NOMO-1 treated with dmso at 0.1 percent for 144 hours (cell line): ENCODE results near the gene LYL1.

Experiments
- DNase-seq: peaks from one replicate; lab custom pipeline; 2025; ENCODE audit not compliant: unreplicated experiment; lab: John Stamatoyannopoulos, UW

The LYL1 gene

DNA sequence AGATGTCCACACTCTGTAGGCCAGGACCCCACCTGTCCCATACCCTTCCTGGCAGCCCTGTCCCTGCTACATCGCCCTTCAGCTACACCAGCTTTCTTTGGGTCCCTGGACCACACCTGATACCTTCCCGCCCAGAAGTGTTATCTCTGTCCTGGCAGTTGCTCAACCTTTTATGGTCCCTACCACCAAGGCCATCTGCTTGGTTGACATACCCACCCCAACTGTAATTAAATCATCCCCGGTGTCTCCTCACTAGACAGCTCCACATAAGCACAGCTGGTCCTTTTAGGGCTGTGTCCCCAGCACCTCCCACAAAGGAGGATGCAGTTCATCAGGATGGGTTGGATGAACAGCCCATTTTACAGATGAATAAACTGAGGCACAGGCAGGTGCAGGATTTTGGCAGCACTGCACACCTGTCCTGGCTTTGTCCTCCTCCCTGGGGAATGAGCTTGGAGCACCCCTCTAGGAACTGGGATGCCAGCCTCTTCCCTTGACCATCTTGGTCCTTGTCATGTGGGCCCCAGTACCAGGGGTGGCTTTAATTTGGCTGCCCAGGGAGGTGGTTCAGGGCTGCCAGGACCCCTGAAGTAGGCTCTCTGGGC lies 28.3 kb upstream of the LYL1 start:
- DNase-seq: no peak

DNA sequence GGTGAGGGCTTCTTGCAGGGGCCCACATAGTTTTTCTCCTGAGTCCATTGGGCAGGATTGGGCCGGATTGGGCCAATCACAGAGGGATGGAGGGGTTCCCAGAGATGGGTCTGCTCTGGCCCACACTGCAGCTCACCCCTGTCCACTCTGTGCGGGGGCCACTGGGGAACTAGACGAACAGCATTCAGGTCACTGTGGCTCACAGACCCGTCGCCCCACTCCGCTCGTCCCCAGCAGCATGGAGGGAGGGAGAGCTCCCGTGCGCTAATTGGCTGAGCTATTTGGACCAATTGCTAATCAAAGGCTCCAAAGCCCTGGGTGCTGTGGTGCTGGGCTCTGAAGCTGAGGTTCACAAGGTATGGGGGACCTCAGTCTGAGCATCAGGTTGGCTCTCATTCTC lies 26.7 kb upstream of the LYL1 start:
- no peak for DNase-seq

DNA sequence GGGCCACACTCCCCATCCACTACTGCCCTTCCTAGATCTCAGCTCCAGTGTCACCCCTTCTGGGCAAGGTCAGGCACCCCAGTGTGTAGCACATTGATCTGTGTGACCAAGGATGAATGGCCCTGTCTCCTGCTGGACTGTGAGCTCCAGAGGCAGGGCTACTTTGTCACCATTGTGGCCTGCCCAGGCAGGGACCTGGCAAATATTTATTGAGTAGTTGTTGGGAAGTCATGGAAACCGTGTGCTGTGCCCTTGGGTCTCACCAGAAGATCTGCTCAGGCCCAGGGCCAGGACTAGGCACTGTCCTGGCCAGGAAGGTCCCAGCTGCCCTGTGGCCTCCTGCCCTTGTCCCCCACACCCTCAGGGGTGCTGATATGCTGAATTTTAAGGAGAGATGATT lies 25.9 kb upstream of the LYL1 start:
- DNase-seq: no peak

DNA sequence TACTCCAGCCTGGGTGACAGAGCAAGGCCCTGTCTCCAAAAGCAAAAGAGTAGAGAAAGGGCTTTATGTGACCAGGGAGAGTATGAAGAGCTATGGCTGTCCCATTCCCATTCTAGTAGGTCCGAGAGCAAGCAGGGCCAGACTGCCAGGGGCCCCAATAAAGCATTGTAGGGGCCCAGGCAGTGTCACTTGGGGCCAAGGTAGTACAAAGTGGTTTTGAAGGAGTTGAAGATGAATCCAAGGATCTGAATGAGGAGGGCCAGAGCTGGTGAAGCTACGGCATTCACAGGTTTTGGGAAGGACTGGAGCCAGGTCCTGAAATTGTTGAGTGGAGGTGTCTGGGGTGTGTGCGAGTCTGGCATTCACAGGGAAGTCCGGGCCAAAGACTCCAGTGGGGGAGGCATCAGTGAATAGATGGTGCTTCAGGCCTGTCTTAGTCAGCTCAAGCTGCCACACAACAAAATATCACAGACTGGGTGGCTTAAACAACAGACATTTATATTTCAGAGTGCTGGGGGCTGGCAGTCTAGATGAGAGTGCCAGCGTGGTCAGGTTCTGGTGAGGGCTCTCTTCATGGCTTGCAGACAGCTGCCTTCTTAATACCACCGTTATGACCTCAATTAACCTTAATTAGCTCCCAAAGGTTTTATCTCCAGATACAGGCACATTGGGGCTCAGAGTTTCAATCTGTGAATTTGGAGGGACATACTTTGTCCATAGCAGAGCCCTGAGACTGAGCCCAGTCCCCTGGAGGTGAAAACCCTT lies 25.3 kb upstream of the LYL1 start:
- DNase-seq: no peak

- no peak for DNase-seq
Observed at GRCh38 chr19:13127051-13127450, 24.4 kb upstream of the LYL1 start.

DNA sequence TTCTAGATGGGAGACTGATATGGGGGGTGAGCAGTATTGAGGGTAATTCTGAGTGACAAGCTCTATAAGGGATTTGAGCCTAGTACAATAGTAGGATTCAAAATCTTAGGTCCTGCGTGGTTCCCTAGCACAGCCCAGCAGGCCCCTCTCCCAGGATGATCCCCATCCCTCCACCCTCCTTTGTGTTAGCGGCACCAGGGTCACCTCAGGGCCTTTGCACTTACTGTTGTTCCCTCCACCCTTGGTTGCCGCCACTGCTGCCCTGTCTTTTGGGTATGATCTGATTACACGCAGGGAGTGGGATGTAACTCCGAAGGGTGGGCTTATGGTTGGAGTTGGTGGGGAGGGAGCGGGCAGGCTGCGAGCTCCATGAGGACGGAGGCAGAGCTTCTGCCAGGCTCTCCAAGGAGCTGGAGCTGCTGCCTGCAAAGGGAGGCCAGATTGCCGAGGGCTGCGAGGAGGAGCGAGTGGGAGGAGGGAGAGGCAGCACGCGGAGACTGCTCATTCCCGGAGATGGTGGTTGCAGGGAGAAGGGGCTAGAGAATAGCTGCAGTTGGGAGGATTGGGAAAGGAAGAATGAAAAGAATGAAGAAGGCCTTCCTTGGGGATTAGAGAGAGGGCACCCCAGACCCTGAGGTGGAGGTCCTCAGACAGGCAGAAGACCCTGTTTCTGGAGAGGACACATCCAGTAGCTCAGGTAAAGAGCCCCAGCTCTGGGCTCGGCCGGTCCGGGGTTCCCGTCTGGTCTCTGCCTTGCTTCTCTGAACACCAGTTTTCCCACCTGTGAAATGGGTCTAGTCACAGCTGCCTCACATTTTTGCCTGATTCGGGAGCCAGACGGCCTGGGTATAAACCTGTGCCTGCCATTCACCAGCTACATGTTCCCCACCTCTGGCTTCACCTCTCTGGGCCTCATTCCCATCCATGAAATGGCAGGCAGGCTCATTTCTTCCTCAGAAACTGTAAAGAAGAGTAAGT lies 20.6 kb upstream of the LYL1 start:
- no peak for DNase-seq

DNA sequence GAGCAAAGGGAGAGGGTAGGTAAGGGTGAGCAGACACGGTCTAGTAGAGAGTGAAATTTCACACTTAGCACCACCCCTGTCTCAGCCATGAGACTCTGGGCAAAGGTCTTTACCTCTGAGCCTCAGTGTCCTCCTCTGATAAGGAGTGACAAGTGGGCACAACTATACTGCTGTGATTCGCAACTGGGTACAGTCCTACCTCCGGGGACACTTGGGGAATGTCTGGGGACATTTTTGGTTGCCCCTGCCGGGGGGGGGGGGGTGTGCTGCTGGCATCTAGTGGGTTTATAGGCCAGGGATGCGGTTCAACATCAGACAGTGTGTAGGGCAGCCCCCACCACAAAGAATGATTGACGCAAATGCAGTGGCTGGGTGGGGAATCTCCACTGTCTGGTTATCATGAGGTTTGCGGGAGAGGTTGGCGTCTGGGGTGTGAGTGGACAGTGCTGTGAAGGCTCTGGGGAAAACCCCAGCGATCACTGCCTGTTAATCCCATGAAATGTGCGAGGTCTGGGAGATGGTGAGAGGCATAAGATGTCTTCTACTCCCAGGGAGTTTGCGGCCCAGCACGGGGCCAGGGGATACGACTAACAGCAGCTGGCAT lies 19.7 kb upstream of the LYL1 start:
- DNase-seq: no peak

GRCh38 chr19:13121551-13122274 lies 19.1 kb upstream of the LYL1 start:
- no peak for DNase-seq

DNA sequence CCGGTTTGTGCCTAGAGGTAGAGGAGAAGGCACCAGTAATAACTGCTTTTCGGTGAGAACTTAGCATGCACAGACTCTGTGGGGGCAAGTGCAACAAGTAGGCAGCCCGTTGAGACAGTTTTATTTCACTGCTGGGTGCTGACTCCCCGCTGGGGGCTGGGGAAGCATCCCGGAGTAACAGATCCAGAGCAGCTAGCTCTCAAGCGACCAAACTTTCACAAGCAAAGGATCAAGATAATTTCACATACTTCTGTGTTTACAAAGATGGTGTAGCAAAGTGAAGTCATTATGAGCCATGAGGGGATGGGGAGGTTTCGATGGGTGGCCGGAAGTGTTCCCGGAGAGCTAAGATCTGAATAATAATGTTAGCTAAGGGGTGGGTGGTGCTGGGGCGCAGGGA lies 18.2 kb upstream of the LYL1 start:
- DNase-seq: no peak

DNA sequence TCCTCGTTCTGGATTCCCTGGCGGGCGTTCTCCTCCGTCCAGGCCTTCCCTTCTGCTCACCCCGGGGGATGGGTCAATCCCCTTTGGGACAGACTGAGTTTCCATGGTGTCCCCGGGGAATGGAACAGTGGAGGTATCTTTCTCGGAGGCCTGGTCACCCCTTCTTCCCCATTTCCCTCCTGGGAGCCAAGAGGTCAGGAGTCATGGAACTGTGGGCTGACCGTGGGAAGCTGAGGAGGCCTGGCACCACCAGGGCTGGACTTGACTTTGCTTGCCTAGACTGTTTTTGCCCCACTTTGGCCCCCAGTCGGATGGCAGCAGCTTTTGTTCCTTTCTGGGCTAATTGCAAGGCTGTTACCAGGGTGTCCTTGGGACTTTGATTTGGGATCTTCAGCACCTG lies 17.4 kb upstream of the LYL1 start:
- DNase-seq: no peak

- DNase-seq: no peak
Observed at GRCh38 chr19:13119627-13120026, 17.0 kb upstream of the LYL1 start.

DNA sequence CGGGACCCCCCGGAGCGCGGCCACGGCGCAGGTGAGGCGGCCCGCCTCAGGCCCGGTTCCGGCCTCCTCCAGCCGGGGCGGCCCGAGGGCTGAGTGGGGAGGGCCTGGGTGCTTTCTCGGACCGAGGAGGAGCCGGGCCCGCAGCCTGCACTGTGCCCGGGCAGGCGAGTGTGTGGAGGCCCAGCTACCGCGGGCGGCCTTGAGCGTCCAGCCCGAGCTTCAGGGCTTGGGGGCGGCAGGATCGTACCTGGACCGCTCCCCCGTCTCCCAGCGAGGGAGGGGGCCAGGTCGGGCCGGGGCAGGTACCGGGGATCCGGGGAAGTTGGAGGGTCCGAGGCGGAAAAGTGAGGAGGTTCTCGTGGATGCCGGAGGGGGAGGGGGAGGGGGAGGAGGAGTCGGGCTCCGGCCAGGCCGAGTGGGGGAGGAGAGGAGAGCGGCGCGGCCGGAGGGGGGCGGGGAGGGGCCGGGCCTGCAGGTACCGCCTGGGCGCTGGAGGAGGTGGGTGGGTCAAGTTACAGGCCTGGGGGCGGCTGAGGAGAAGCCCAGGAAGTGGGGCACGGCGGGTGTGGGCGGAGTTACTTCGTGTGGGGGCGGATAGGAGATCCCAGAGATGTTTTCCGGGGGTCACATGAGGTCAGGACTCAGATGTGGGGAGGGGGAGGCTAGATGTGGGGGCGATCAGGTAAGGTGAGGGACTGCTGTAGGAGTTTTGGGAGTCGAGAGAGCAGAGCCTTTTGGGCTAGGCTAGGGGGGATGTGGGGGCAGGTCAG lies 16.0 kb upstream of the LYL1 start:
- DNase-seq: no peak

DNA sequence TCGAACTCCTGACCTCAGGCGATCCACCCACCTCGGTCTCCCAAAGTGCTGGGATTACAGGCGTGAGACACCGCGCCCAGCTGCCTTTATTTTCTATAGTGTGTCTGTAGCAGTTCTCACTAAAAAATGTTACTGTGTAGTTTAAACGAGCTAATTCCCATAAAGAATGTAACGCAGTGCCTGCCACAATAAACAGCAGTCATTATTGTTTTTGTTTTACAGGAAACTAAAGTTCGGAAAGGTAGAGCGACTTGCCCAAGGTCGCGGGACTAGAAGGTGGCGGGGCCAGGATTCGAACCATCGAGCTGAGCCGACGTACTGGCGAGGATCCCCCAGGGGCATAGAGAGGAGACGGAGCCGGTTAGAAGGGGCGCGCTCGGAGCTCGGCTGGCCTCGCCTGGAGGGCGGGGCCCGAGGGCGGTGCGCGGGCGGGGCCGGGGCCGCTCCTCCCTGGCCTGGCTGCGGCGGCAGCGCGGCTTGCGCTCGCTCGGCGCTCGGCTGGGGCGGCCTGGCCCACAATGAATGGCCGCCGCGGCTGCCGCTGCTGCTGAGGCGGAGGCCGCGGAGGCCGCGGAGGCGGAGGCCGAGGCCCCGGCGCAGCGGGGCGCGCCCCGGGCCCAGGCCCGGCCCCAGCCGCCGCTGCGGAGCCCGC lies 15.2 kb upstream of the LYL1 start, which contains the start of gene NACC1:
Gene NACC1 (plus strand): TSS at position 493 of the 652 bp plus-strand sequence. CDS start 16,944 bp downstream, outside the sequence.
- DNase-seq: peak; percentile 88

DNA sequence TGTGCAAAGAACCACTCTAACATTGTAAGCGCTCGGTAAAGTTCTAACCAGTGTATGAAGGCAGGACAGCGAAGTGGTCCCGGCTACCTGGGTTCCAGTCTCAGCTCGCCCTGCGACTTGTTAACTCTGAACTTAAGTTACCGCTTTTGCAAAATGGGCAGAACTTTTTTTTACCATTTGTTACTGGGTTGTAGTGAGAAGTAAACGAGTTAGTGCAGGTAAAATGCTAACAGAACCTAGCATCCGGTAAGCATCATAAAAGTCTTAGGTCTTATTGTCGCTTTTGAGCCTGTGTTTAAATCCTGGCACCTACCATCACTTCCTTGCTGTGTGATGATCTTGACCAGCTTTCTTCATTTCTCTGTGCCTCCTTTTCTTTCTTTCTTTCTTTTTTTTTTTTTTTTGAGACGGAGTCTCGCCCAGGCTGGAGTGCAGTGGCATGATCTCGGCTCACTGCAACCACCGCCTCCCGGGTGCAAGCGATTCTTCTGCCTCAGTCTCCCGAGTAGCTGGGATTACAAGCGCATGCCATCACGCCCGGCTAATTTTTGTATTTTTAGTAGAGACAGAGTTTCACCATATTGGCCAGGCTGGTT lies 14.6 kb upstream of the LYL1 start:
- no peak for DNase-seq

DNA sequence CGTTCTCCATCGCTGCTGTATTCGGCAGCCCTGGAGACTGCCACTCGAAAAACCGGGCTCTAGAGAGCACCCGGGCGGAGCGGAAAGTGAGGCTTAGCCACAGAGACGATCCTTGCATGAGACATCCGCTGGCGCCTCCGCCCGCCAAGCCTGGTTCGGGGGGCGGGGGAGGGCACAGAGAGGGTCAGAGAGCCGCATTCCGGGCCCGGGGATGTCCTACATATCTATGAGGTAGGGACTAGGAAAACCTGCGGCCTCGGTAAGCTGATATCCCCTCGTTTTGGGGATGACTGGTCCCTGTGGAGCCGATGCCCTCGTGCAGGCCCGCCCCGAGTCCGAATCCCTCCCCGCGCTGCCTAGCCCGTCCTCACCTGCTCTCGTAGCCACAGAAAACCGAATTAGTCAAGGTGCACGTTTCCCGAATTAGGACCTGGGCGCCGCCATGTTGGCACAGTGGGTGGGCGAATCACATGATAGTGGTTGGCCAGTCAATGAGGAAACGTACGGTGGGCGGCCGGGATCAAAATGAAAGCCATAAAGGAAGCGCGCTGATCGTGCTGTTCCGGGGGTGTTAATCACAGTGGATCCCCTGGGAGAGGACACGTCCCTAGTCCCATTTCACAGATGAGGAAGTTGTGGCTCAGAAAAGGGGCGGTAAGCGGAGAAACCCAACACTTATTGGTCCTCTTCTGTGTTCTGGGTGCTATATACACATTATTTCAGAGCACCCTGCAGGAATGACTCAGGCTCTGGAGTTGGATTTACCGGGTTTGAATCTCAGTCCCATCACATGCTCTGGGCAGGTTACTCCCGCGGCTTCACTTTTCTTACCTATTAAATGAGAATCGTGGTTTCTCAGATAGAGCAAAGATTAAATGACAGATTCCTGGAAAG lies 13.9 kb upstream of the LYL1 start, which contains the start of gene TRMT1:
Gene TRMT1 (minus strand): TSS at position 459 of the 894 bp plus-strand sequence. CDS start 341 bp downstream, at position 118.
- DNase-seq: peak; percentile 80

DNA sequence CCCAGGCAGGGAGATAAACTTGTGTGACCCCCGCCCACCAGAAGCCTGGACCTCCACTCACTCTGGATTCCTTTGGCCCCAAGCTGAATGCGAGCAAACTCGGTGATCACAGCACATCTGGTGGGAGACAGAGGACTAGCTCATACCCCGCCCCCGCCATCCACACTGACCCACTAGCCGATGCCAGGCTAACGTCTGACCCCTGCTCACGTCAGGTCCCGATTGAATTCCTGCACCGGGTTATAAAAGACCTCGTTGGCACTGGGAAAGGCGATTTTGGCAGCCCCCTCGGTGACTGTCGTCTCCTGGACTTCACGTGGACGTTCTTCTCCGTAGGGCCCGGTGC lies 13.3 kb upstream of the LYL1 start:
- no peak for DNase-seq

DNA sequence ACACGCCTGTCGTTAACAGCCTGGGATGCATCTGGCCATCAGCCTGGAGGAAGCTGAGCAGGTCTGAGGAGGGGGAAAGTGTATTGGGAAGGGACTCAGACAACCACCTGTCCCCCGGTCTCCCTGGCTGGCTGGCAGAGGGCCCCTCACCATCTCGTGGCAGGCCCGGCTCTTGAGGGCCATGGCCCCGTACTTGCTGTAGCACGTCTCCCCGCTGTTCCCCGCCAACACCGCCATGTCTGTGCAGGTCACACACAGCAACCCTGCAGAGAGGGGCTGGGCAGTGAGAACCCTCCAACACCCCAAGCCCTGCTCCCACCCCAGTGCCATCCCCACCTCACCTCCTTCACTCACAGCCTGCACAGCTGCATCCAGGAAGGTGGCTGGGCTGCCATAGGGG lies 9.9 kb upstream of the LYL1 start:
- DNase-seq: no peak

- no peak for DNase-seq
Observed at GRCh38 chr19:13110099-13110610, 7.5 kb upstream of the LYL1 start.
